B cell (primary cell): ENCODE measurements around the gene SRRM2.

ENCODE experiments used
- CTCF ChIP-seq: fragments of 200-600 bp; IDR thresholded peaks from one replicate; pipeline ENCODE4 v1.8.0; 2022; ENCODE audit warnings: antibody characterized with exemption, mild to moderate bottlenecking
- EZH2 ChIP-seq: IDR thresholded peaks from 2 replicates; pipeline ENCODE4 v1.6.1; 2012; ENCODE audit warnings: borderline replicate concordance, low read depth, mild to moderate bottlenecking, moderate library complexity, low read length; ENCODE audit not compliant: insufficient read depth, poor library complexity, severe bottlenecking

DNA sequence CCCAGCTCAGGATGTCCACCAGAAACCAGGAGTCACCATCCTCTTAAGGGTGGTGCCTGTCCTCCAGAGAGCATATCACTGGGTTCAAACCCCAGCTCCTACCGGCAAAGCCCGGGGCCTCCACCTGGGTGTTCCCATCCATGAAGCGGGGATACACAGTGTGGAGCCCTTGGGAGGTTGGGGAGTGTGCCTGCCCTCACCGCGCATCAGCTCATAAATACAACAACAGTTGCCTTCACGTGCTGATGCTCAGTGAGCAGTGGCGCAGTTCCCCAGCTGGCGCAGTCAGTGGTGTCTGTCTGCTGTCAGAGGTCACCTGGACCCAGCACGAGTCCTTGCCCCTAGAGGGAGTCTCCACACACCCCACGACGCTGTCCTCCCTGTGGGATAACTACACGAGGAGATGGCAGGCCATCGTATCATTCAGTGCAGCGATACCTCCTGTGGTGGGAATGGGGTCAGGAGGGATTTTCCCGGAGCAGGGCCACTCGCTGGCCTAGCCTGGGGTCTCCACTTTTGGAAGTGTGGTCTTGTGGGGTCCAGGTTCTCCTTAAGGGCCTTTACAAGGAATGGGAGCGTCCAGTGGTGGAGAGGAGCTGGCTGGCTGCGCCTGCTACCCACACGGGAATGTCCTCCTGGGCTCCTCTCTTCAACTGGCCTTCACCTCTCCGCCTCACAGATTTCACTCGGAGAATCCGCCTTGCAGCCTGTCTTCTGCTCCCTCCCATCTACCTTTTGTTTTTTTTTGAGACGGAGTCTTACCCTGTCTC is 26.9 kb downstream of the SRRM2 start:
- TF ChIP-seq CTCF (no peak), EZH2 (no peak)
